ENCODE measurements around the gene TNFAIP2.
A peak's percentile ranks its signal among the peaks of the same experiment; 100 is the strongest.
"Not testable (repeated sequence)": the region's sequence is repeated elsewhere in the genome, so short reads cannot be mapped to it uniquely, and the experiment has no call there.

Gene TNFAIP2

GRCh38 chr14:103107941-103108748 is 15.1 kb upstream of the TNFAIP2 start:
- no peak for DNase-seq

- DNase-seq: no peak
Observed at GRCh38 chr14:103108749-103109207, 14.5 kb upstream of the TNFAIP2 start.

- DNase-seq: no peak
Observed at GRCh38 chr14:103109535-103110441, 13.5 kb upstream of the TNFAIP2 start.

- no peak for DNase-seq
Observed at GRCh38 chr14:103110681-103111231, 12.5 kb upstream of the TNFAIP2 start.

- no peak for DNase-seq
Observed at GRCh38 chr14:103111232-103111868, 11.9 kb upstream of the TNFAIP2 start.

- DNase-seq: no peak
Observed at GRCh38 chr14:103112400-103113243, 10.6 kb upstream of the TNFAIP2 start.

- DNase-seq: no peak
Observed at GRCh38 chr14:103113303-103113702, 10.0 kb upstream of the TNFAIP2 start.

- DNase-seq: no peak
Observed at GRCh38 chr14:103113774-103114173, 9.5 kb upstream of the TNFAIP2 start.

- not testable (repeated sequence) for DNase-seq
Observed at GRCh38 chr14:103115086-103115679, 8.1 kb upstream of the TNFAIP2 start.

- no peak for DNase-seq
Observed at GRCh38 chr14:103115845-103116572, 7.3 kb upstream of the TNFAIP2 start.

GRCh38 chr14:103116636-103117035 is 6.6 kb upstream of the TNFAIP2 start:
- DNase-seq: no peak

- DNase-seq: not testable (repeated sequence)
Observed at GRCh38 chr14:103117499-103117898, 5.8 kb upstream of the TNFAIP2 start.

GRCh38 chr14:103118018-103118662 is 5.1 kb upstream of the TNFAIP2 start:
- DNase-seq: no peak

GRCh38 chr14:103118663-103119404 is 4.4 kb upstream of the TNFAIP2 start:
- DNase-seq: no peak

GRCh38 chr14:103119527-103119926 is 3.7 kb upstream of the TNFAIP2 start:
- DNase-seq: not testable (repeated sequence)

- no peak for DNase-seq
Observed at GRCh38 chr14:103121121-103121845, 2.0 kb upstream of the TNFAIP2 start.

- peak; percentile 97 for DNase-seq
Observed at GRCh38 chr14:103121846-103122584, 1.2 kb upstream of the TNFAIP2 start.

- DNase-seq: no peak
Observed at GRCh38 chr14:103122585-103122946, 695 bp upstream of the TNFAIP2 start.

All from DMS79 (cell line).